ENCODE results near the gene CFAP46.

Gene CFAP46

GRCh38 chr10:132882069-132882951 is 60.1 kb downstream of the CFAP46 start:
- WGBS, 2 experiments (ENCODE audit: insufficient coverage in 2 of 2), result 88 to 90% methylated on average over 11 to 17 of the region's 18 CpGs
- H3K36me3 ChIP-seq (ENCODE audit: control insufficient read depth, insufficient read depth, low read length), result no peaks in the 10 kb centered on the region
- no peaks in the 10 kb centered on the region for H3K9me3 ChIP-seq (ENCODE audit: control insufficient read depth, low read length)
- no peak overlapping the region for H3K4me3 ChIP-seq (ENCODE audit: extremely low read depth, insufficient read depth, low read length, poor library complexity, severe bottlenecking)
- H3K27ac ChIP-seq (ENCODE audit: low read depth, low read length, severe bottlenecking), result no peak overlapping the region
- no peaks in the 10 kb centered on the region for H3K4me1 ChIP-seq (ENCODE audit: control insufficient read depth, insufficient read depth, low read length, poor library complexity, severe bottlenecking)

GRCh38 chr10:132881186-132881920 is 61.0 kb downstream of the CFAP46 start:
- Histone ChIP-seq H3K27ac (ENCODE audit: low read depth, low read length, severe bottlenecking) (no peak overlapping the region), H3K9me3 (ENCODE audit: control insufficient read depth, low read length) (no peaks in the 10 kb centered on the region), H3K36me3 (ENCODE audit: control insufficient read depth, insufficient read depth, low read length) (no peaks in the 10 kb centered on the region), H3K4me1 (ENCODE audit: control insufficient read depth, insufficient read depth, low read length, poor library complexity, severe bottlenecking) (no peaks in the 10 kb centered on the region), H3K4me3 (ENCODE audit: extremely low read depth, insufficient read depth, low read length, poor library complexity, severe bottlenecking) (no peak overlapping the region)
- WGBS, 2 experiments (ENCODE audit: insufficient coverage in 2 of 2), result 90 to 91% methylated on average over 16 to 20 of the region's 23 CpGs

- H3K36me3 ChIP-seq (ENCODE audit: control insufficient read depth, insufficient read depth, low read length), result no peaks in the 10 kb centered on the region
- no peaks in the 10 kb centered on the region for H3K4me1 ChIP-seq (ENCODE audit: control insufficient read depth, insufficient read depth, low read length, poor library complexity, severe bottlenecking)
- H3K27ac ChIP-seq (ENCODE audit: low read depth, low read length, severe bottlenecking), result no peak overlapping the region
- WGBS, 2 experiments (ENCODE audit: insufficient coverage in 2 of 2), result 90 to 93% methylated on average over 31 to 34 of the region's 35 CpGs
- H3K4me3 ChIP-seq (ENCODE audit: extremely low read depth, insufficient read depth, low read length, poor library complexity, severe bottlenecking), result no peak overlapping the region
- H3K9me3 ChIP-seq (ENCODE audit: control insufficient read depth, low read length), result no peaks in the 10 kb centered on the region
Measured at GRCh38 chr10:132880128-132880981, 62.0 kb downstream of the CFAP46 start.

GRCh38 chr10:132879408-132880127 is 62.8 kb downstream of the CFAP46 start:
- WGBS, 2 experiments (ENCODE audit: insufficient coverage in 2 of 2), result 81 to 82% methylated on average over 32 to 36 of the region's 38 CpGs
- Histone ChIP-seq H3K9me3 (ENCODE audit: control insufficient read depth, low read length) (no peaks in the 10 kb centered on the region), H3K27ac (ENCODE audit: low read depth, low read length, severe bottlenecking) (no peak overlapping the region)

GRCh38 chr10:132878730-132879407 is 63.5 kb downstream of the CFAP46 start:
- 84 to 85% methylated on average over 23 to 25 of the region's 25 CpGs for WGBS, 2 experiments (ENCODE audit: insufficient coverage in 2 of 2)
- Histone ChIP-seq H3K4me1 (ENCODE audit: control insufficient read depth, insufficient read depth, low read length, poor library complexity, severe bottlenecking) (no peaks in the 10 kb centered on the region), H3K36me3 (ENCODE audit: control insufficient read depth, insufficient read depth, low read length) (no peaks in the 10 kb centered on the region), H3K4me3 (ENCODE audit: extremely low read depth, insufficient read depth, low read length, poor library complexity, severe bottlenecking) (no peak overlapping the region), H3K9me3 (ENCODE audit: control insufficient read depth, low read length) (no peaks in the 10 kb centered on the region), H3K27ac (ENCODE audit: low read depth, low read length, severe bottlenecking) (no peak overlapping the region)

More at GRCh38 chr10:132879408-132880127, 62.8 kb downstream of the CFAP46 start:
- H3K36me3 ChIP-seq (ENCODE audit: control insufficient read depth, insufficient read depth, low read length), result no peaks in the 10 kb centered on the region
- no peak overlapping the region for H3K4me3 ChIP-seq (ENCODE audit: extremely low read depth, insufficient read depth, low read length, poor library complexity, severe bottlenecking)
- no peaks in the 10 kb centered on the region for H3K4me1 ChIP-seq (ENCODE audit: control insufficient read depth, insufficient read depth, low read length, poor library complexity, severe bottlenecking)

- Histone ChIP-seq H3K9me3 (ENCODE audit: control insufficient read depth, low read length) (no peaks in the 10 kb centered on the region), H3K36me3 (ENCODE audit: control insufficient read depth, insufficient read depth, low read length) (no peaks in the 10 kb centered on the region), H3K27ac (ENCODE audit: low read depth, low read length, severe bottlenecking) (no peak overlapping the region), H3K4me1 (ENCODE audit: control insufficient read depth, insufficient read depth, low read length, poor library complexity, severe bottlenecking) (no peaks in the 10 kb centered on the region), H3K4me3 (ENCODE audit: extremely low read depth, insufficient read depth, low read length, poor library complexity, severe bottlenecking) (no peak overlapping the region)
- 92% methylated on average over 21 to 26 of the region's 27 CpGs for WGBS, 2 experiments (ENCODE audit: insufficient coverage in 2 of 2)
Measured at GRCh38 chr10:132878091-132878729, 64.2 kb downstream of the CFAP46 start.

GRCh38 chr10:132877473-132877872 is 64.9 kb downstream of the CFAP46 start:
- no peaks in the 10 kb centered on the region for H3K9me3 ChIP-seq (ENCODE audit: control insufficient read depth, low read length)
- no peak overlapping the region for H3K27ac ChIP-seq (ENCODE audit: low read depth, low read length, severe bottlenecking)
- H3K4me1 ChIP-seq (ENCODE audit: control insufficient read depth, insufficient read depth, low read length, poor library complexity, severe bottlenecking), result no peaks in the 10 kb centered on the region
- no peaks in the 10 kb centered on the region for H3K36me3 ChIP-seq (ENCODE audit: control insufficient read depth, insufficient read depth, low read length)
- H3K4me3 ChIP-seq (ENCODE audit: extremely low read depth, insufficient read depth, low read length, poor library complexity, severe bottlenecking), result no peak overlapping the region
- 94% methylated on average over 10 to 12 of the region's 12 CpGs for WGBS, 2 experiments (ENCODE audit: insufficient coverage in 2 of 2)

GRCh38 chr10:132876993-132877431 is 65.4 kb downstream of the CFAP46 start:
- Histone ChIP-seq H3K36me3 (ENCODE audit: control insufficient read depth, insufficient read depth, low read length) (no peaks in the 10 kb centered on the region), H3K9me3 (ENCODE audit: control insufficient read depth, low read length) (no peaks in the 10 kb centered on the region), H3K27ac (ENCODE audit: low read depth, low read length, severe bottlenecking) (no peak overlapping the region), H3K4me1 (ENCODE audit: control insufficient read depth, insufficient read depth, low read length, poor library complexity, severe bottlenecking) (no peaks in the 10 kb centered on the region), H3K4me3 (ENCODE audit: extremely low read depth, insufficient read depth, low read length, poor library complexity, severe bottlenecking) (no peak overlapping the region)
- 89 to 90% methylated on average over 15 of the region's 15 CpGs for WGBS, 2 experiments (ENCODE audit: insufficient coverage in 2 of 2)

GRCh38 chr10:132876131-132876860 is 66.1 kb downstream of the CFAP46 start:
- Histone ChIP-seq H3K4me1 (ENCODE audit: control insufficient read depth, insufficient read depth, low read length, poor library complexity, severe bottlenecking) (no peaks in the 10 kb centered on the region), H3K36me3 (ENCODE audit: control insufficient read depth, insufficient read depth, low read length) (no peaks in the 10 kb centered on the region), H3K9me3 (ENCODE audit: control insufficient read depth, low read length) (no peaks in the 10 kb centered on the region), H3K27ac (ENCODE audit: low read depth, low read length, severe bottlenecking) (no peak overlapping the region), H3K4me3 (ENCODE audit: extremely low read depth, insufficient read depth, low read length, poor library complexity, severe bottlenecking) (no peak overlapping the region)
- 92 to 94% methylated on average over 16 to 18 of the region's 18 CpGs for WGBS, 2 experiments (ENCODE audit: insufficient coverage in 2 of 2)

All from mesodermal cell (in vitro differentiated cells).